ENCODE measurements around the gene NDUFB10. TPM values are rescaled to one million over a fixed set of nuclear protein-coding genes. Genes with fewer than 3 reads are reported as not detected.
A peak's percentile ranks its signal among the peaks of the same experiment; 100 is the strongest.

The NDUFB10 gene
- total and polyA plus RNA-seq, 10 of the 15 experiments (the other 5 are each of a cell fraction or from before 2014, with no cell fraction given) = 52.2 to 319 (median 130) TPM

DNA sequence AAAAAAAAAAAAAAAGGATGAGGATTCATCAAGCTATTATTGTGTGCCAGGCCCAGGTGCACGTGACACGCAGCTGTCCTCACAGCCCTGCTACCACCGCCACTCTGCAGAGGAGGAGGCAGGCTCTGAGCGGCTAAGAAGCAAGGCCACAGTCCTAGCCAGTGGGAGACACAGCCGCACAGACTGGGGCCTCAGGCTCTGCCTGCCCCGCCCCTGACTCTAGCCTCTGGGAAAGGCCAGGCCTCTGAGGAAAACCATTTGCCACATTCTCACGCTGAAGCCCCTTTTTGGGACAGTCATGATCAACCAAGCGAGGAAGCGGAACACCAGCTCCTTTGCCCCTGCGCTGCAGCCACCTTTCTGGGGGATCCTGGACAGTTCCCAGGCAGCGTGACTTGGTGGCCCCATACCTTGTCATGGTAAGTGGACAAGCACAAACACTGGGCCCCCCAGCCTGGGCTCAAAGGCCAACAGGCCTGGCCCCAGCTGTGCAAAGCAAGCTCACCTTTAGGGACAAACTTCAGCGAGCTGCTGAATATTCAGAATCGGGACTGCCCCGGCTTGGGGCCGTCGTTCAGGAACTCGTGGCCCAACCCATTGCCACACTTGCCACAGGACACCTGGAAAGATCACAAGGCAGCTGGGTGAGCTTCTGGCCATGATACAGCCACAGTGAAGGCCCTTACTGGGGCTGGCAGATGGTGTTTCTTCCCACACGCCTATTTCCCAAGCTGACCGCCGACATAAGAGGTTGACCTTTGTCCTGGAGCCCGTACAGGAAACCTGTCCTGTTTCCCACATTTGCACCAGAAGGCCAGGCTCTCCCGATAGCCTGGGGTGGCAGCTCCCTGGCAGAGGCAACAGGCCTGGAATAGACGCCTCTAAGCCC is 18.8 kb upstream of the NDUFB10 start:
- Histone ChIP-seq H3K4me3 (no peak overlapping the region), H2AFZ (ENCODE audit: control insufficient read depth, low read depth, low read length) (no peak overlapping the region), H3K27me3 (replicated peaks in 1 of 2; ENCODE audit: control insufficient read depth in 2 of 2, insufficient read depth in 2 of 2, low read length in 1 of 2) (no peaks in the 10 kb centered on the region), H3K9ac (ENCODE audit: control insufficient read depth, insufficient read depth, low read length) (no peak overlapping the region), H3K4me1 (ENCODE audit: control insufficient read depth, insufficient read depth, low read length) (peaks cover 10% of the 10 kb centered on the region; the same call in 1 of the 2 replicates), H4K20me1 (ENCODE audit: control insufficient read depth, insufficient read depth) (no peaks in the 10 kb centered on the region), H3K27ac (ENCODE audit: control insufficient read depth, insufficient read depth) (no peak overlapping the region), H3K36me3 (ENCODE audit: control insufficient read depth in 2 of 2, insufficient read depth in 2 of 2, low read length in 1 of 2) (peaks cover 0 to 5% of the 10 kb centered on the region in 2 experiments; a peak in 3 of 4 replicates), H3K4me2 (ENCODE audit: control insufficient read depth, insufficient read depth) (peak overlapping the region; percentile 42), H3K9me3 (replicated peaks; ENCODE audit: control insufficient read depth, insufficient read depth, low read length) (no peaks in the 10 kb centered on the region), H3K79me2 (ENCODE audit: control insufficient read depth, insufficient read depth, low read length) (peaks cover 18% of the 10 kb centered on the region)
- FAIRE-seq = no peak
- in situ Hi-C loops (cut with MboI) (no loop called here), intact Hi-C loops (cut with micrococcal nuclease; ENCODE audit: unreplicated experiment) (no loop called here)
- CTCF ChIA-PET = interaction anchor here (0.9 to 2.0 kb wide), 7 partner anchors 11 to 317 kb away, joined by 3 to 9 read pairs (median 5); no protein-coding TSS in a partner anchor
- SMC1A ChIA-PET (ENCODE audit: uncharacterized antibody, unreplicated experiment) = no interaction called here
- TF ChIP-seq MXI1 (IDR thresholded peaks at IDR 0.05; ENCODE audit: low read depth, low read length) = no peak
- TF ChIP-seq POU2F2 (IDR thresholded peaks at IDR 0.05; ENCODE audit: borderline replicate concordance, low read depth, low read length) = peak; percentile 60; the same call in 1 of the 3 replicates
- TF ChIP-seq PAX5 (IDR thresholded peaks at IDR 0.05; ENCODE audit: borderline replicate concordance, low read depth, low read length) = 0 out of 2 replicates have a peak, but pooled peaks have one; percentile 15
- TF ChIP-seq, protein P1, sequence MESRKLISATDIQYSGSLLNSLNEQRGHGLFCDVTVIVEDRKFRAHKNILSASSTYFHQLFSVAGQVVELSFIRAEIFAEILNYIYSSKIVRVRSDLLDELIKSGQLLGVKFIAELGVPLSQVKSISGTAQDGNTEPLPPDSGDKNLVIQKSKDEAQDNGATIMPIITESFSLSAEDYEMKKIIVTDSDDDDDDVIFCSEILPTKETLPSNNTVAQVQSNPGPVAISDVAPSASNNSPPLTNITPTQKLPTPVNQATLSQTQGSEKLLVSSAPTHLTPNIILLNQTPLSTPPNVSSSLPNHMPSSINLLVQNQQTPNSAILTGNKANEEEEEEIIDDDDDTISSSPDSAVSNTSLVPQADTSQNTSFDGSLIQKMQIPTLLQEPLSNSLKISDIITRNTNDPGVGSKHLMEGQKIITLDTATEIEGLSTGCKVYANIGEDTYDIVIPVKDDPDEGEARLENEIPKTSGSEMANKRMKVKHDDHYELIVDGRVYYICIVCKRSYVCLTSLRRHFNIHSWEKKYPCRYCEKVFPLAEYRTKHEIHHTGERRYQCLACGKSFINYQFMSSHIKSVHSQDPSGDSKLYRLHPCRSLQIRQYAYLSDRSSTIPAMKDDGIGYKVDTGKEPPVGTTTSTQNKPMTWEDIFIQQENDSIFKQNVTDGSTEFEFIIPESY (IDR thresholded peaks at IDR 0.05) = no peak
- TF ChIP-seq, protein P2, sequence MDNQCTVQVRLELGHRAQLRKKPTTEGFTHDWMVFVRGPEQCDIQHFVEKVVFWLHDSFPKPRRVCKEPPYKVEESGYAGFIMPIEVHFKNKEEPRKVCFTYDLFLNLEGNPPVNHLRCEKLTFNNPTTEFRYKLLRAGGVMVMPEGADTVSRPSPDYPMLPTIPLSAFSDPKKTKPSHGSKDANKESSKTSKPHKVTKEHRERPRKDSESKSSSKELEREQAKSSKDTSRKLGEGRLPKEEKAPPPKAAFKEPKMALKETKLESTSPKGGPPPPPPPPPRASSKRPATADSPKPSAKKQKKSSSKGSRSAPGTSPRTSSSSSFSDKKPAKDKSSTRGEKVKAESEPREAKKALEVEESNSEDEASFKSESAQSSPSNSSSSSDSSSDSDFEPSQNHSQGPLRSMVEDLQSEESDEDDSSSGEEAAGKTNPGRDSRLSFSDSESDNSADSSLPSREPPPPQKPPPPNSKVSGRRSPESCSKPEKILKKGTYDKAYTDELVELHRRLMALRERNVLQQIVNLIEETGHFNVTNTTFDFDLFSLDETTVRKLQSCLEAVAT (IDR thresholded peaks at IDR 0.05) = 0 out of 2 replicates have a peak, but pooled peaks have one; percentile 19
- 0 out of 2 replicates have a peak, but pooled peaks have one; percentile 27 for TF ChIP-seq NR2F1 (conservative IDR thresholded peaks at IDR 0.05)
- TF ChIP-seq RELA (IDR thresholded peaks at IDR 0.05; ENCODE audit: borderline replicate concordance, partially characterized antibody) = no peak
- TF ChIP-seq, protein P3, sequence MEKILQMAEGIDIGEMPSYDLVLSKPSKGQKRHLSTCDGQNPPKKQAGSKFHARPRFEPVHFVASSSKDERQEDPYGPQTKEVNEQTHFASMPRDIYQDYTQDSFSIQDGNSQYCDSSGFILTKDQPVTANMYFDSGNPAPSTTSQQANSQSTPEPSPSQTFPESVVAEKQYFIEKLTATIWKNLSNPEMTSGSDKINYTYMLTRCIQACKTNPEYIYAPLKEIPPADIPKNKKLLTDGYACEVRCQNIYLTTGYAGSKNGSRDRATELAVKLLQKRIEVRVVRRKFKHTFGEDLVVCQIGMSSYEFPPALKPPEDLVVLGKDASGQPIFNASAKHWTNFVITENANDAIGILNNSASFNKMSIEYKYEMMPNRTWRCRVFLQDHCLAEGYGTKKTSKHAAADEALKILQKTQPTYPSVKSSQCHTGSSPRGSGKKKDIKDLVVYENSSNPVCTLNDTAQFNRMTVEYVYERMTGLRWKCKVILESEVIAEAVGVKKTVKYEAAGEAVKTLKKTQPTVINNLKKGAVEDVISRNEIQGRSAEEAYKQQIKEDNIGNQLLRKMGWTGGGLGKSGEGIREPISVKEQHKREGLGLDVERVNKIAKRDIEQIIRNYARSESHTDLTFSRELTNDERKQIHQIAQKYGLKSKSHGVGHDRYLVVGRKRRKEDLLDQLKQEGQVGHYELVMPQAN (conservative IDR thresholded peaks at IDR 0.05) = no peak
- TF ChIP-seq RAD51 (IDR thresholded peaks at IDR 0.05) = no peak
- TF ChIP-seq GATAD2B (conservative IDR thresholded peaks at IDR 0.05; ENCODE audit: low read depth) = 0 out of 2 replicates have a peak, but pooled peaks have one; percentile 14
- no peak for DNase-seq (ENCODE audit: low read depth, low spot score)
- no TSS peak for BruUV-seq (replicated peaks)
- POLR2A ChIA-PET = interaction anchor here (0.6 to 2.3 kb wide), 8 partner anchors 18 to 805 kb away, joined by 3 to 6 read pairs (median 4); partner anchors contain the start of gene RPS2
- RAD21 ChIA-PET (ENCODE audit: unreplicated experiment) = interaction anchor here (1.8 kb wide), 1 partner anchor 12 kb away, joined by 6 read pairs; no protein-coding TSS in a partner anchor
- ATAC-seq = no peak
- 93% methylated on average over 23 of the region's 23 CpGs for WGBS (ENCODE audit: insufficient coverage, insufficient replicate concordance, low lambda C conversion rate, missing lambda C conversion rate)

Data from GM12878 (cell line).